DMS53 treated with DMSO at 0.1 percent for 48 hours (cell line): ENCODE results near the gene UPK2.
"Not testable (repeated sequence)": the region's sequence is repeated elsewhere in the genome, so short reads cannot be mapped to it uniquely, and the experiment has no call there.

Experiments used
- DNase-seq: peaks from one replicate; lab custom pipeline; 2025; ENCODE audit not compliant: unreplicated experiment; lab: John Stamatoyannopoulos, UW

The UPK2 gene

GRCh38 chr11:118984825-118985224 lies 28.7 kb downstream of the UPK2 start:
- no peak for DNase-seq

DNA sequence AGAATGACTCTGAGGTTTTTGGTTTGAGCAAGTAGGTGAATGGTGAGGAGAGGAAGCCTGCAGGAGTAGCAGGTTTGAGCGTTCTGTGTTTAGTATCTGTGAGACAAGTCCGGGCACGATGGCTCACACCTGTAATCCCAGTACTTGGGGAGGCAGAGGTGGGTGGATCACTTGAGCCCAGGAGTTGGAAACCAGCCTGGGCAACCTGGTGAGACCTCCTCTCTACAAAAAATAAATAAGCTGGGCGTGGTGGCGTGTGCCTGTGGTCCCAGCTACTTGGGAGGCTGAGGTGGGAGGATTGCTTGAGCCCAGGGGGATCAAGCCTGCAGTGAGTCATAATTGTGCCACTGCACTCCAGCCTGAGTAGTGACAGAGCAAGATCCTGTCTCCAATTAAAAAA lies 32.2 kb downstream of the UPK2 start:
- no peak for DNase-seq

- DNase-seq = not testable (repeated sequence)
These were observed 35.5 kb downstream of the UPK2 start for GRCh38 chr11:118991486-118992038.

DNA sequence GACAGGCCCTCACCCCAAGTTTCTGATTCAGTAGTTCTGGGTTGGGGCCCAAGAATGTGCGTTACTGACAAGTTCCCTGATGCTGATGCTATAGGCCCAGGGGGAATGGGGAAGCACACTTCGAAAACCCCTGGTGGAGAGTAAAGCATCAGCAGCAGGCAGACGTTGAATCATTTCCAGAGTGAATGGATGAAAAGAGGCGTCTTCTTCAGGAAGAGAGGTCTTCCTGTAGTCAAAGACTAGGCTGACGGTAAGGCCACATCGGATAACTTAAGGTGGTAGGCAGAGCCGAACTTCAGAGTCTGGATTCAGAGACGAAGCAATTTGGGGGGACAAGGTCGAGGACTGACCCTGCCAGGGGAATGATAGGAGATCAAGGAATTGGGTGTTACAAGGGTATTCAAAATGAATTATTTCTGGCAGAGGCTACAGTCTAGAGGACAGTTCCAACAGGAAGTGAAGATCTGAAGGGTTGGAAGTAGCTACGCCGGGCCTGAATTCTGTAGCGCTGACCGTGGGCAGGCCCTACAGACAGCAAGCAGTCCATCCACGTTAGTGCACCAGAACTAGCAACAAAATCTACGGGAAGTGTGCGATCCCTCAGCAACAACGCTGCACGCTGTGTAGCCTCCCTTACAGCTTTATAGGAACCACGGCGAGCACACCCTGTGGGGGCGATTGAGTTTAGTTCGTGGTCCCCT lies 41.0 kb downstream of the UPK2 start:
- no peak for DNase-seq

DNA sequence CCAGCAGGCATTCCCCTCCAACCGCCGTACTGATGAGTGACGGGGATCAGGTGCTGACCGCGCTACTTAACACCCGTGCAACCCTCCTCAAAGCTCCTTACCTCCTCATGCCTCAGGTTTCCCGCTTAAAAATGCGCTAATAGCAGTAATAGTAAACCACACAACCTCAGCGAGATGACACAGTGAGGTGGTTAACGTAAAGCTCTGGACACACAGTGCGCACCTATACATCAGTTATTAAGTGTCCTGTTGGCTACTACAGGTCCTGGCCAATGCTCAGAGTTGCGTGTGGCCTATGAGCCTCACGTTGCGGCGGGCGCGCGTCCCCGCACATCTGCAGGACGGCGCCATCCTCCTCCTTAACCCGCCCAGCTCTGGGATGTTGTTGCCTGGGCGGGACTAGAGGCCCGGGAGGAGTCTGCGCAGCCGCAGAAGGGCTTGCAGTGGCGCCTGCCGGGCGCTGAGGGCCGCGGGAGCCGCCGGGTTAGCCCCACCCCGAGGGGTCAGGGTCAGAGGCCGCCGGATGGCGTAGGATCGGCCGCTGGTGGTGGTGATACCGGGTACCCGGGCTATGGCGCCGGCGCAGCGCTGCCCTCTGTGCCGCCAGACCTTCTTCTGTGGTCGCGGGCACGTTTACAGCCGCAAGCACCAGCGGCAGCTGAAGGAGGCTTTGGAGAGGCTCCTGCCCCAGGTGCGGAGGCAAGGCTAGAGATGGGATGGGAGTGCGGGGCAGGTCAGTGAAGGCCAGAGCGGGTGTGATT lies 41.7 kb downstream of the UPK2 start, which contains the start of gene CENATAC:
Gene CENATAC (plus strand): TSS at position 512 of the 761 bp plus-strand sequence. CDS start 60 bp downstream, at position 572.
- DNase-seq = peak; percentile 91

DNA sequence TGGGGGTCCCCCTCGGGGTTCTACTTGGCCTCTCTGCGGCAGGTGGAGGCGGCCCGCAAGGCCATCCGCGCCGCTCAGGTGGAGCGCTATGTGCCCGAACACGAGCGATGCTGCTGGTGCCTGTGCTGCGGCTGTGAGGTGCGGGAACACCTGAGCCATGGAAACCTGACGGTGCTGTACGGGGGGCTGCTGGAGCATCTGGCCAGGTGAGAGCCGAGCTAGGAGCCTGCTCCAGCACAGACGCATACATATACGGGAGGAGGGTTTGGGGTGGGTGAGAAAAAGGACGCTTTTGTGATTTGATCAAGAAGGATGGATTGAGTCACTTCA lies 42.3 kb downstream of the UPK2 start:
- no peak for DNase-seq

DNA sequence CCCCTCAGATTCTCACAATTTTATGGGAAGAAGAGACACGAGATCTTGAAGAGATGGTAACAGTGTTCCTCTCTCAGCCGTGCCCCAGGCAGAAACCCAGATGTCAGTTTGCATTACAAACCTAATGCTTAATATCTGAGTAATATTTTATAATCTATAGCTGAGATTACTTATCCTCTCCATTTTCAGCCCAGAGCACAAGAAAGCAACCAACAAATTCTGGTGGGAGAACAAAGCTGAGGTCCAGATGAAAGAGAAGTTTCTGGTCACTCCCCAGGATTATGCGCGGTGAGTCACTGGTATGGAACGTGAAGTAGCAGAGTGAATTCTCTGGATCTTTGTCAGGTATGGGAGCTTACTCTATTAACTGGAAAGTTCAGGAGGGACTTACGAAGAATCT lies 42.7 kb downstream of the UPK2 start:
- peak; percentile 32 for DNase-seq

GRCh38 chr11:119000906-119001305 lies 44.8 kb downstream of the UPK2 start:
- no peak for DNase-seq

GRCh38 chr11:119006656-119007055 lies 50.6 kb downstream of the UPK2 start:
- no peak for DNase-seq
